GM18517 (cell line): Measurements from ENCODE around the gene PVALB.
"Not testable (repeated sequence)": the region's sequence is repeated elsewhere in the genome, so short reads cannot be mapped to it uniquely, and the experiment has no call there.

Experiments
- ATAC-seq: cut with Tn5 transposase; IDR thresholded peaks from one replicate; pipeline ENCODE4 v1.9.1; 2021; ENCODE audit warnings: mild to moderate bottlenecking, moderate library complexity; ENCODE audit not compliant: unreplicated experiment

The PVALB gene

GRCh38 chr22:36759481-36760159 lies 57.2 kb downstream of the PVALB start:
- ATAC-seq: no peak

GRCh38 chr22:36758792-36759271 lies 58.0 kb downstream of the PVALB start:
- ATAC-seq: no peak

DNA sequence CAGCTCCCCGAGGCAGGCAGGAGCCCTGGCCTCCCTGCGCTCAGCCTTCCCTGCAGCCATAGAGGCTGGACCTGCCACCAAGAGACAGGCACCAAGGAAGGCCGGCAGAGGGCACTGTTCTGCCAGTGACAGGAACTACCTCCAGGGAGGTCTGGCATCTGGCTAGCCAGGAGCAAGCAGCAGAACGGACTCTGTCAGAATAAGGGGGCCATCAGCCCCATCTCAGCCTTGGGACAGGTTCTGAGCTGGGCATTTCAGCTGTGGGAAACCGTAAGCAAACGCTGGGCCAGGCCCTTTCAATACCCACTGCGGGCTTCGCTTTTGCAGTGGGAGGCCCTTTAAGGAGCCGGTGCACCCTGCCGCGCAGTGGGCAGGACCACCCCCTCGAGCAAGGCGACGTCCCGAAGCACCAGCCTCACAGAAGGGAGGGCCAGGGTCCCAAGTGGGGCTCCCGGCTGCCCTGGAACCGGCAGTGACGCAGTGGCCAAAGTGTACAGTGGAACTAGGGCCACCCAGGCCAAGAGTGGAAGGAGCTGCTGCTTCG lies 59.1 kb downstream of the PVALB start:
- ATAC-seq: no peak

DNA sequence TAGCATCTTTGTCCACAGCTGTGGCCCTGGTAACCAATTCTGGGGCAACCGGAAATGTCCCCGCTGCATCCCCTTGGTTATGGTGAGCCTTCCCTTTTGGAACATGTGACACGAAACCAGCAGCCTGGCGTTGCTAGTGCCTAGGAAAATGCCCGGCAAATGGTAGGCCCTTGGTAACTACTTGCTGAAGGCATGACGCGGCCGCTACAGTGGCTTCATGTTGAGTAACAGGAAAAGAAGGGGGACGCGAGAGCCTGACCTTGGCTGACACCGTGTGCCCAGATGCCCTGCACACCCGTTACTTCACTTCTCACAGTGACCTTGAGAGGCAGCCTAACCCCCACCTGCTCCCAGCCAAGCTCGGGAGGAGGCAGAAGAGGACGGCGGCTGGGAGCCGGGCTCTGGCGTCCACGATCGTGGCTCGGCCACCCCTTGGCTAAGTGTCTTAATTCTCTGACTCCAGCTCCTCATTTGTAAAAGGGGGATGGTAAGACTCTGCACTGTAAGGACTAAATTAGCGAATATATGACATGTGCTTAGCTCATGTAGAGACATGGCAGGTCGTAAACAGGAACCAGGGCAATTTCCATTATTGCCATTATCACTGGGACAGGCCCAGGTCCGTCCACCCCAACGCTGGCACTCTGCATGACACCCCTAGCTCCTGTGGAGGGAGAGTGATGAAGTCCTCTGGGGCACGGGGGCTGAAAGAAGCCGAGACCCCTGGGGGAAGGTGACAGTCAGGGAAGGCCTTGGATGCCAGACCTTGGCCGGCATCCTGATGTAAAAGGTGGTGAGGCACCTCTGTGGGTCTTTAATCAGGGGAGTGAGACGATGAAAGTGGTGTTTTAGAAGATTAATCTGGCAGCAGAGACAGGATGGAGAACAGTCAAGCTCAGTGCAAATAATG lies 59.8 kb downstream of the PVALB start:
- no peak for ATAC-seq

- no peak for ATAC-seq
Measured at GRCh38 chr22:36756031-36756430, 60.8 kb downstream of the PVALB start.

GRCh38 chr22:36755316-36755715 lies 61.5 kb downstream of the PVALB start:
- no peak for ATAC-seq

GRCh38 chr22:36754881-36755280 lies 62.0 kb downstream of the PVALB start:
- not testable (repeated sequence) for ATAC-seq

GRCh38 chr22:36753916-36754315 lies 62.9 kb downstream of the PVALB start:
- ATAC-seq: no peak

DNA sequence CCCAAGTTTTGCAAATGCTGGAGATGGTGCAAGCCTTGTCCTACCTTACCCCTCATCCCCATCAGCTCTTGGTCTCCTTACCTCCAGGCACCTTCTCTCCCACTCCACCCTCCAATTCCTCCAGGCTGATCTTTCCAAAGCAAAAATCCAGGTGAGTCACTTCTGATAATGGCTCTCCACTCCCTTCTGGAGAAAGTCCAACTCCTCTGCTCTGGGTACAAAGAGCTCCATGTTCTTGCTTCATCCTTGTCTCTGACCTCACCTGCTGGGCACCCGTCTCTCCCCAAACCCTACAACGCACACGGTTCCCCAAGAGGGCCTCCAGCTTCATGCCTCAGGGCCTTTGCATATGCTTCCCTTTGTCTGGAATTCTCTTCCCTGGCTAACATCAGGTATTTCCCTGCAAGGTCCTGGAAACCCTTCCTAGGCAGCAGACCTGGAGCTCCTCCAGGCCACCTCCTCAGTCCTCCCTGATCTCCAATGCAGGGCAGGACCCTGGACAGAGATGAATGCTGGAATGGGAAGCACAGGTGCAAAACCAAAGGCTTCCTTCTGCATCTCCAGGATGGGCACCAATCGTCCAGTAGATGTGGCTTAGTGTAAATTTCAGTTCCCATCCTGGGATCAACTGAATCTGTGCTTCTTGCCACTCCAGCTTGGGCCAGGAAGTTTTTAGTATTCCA lies 63.6 kb downstream of the PVALB start:
- ATAC-seq: no peak
